Occipital lobe (tissue), 2 donors: ENCODE data around the gene ZNF544. TPM values are rescaled to one million over a fixed set of nuclear protein-coding genes. Genes with fewer than 3 reads are reported as not detected.

Source experiments
- DNase-seq: peaks from one replicate; lab custom pipeline; 2025; lab: John Stamatoyannopoulos, UW
- total RNA-seq: library from RNA; depleted of rRNA; stranded (reverse); fragments of >200 nt; gene quantifications from one replicate; pipeline ENCODE4 v1.2.3, GENCODE V29; 2014

Gene ZNF544
- 63.8 TPM for total RNA-seq

- peak; percentile 66 for DNase-seq
Measured at GRCh38 chr19:58228585-58229254, at the start of gene ZNF544. Gene ZNF544, plus strand, starts transcription at chr19:58228914. Its CDS starts 15,110 bp downstream, at chr19:58244024.

GRCh38 chr19:58181902-58182576 lies 46.7 kb upstream of the ZNF544 start:
- DNase-seq: no peak

- DNase-seq: no peak
Measured at GRCh38 chr19:58182577-58182988, 46.1 kb upstream of the ZNF544 start.

GRCh38 chr19:58182989-58183816 lies 45.5 kb upstream of the ZNF544 start, which contains the start of gene ZNF274:
Gene ZNF274, plus strand, starts transcription at chr19:58183061. Its CDS starts 905 bp downstream, at chr19:58183966.
- DNase-seq: peak; percentile 84

- DNase-seq: no peak
Measured at GRCh38 chr19:58183817-58184215, 44.9 kb upstream of the ZNF544 start.

GRCh38 chr19:58196901-58197616 lies 31.7 kb upstream of the ZNF544 start:
- DNase-seq: no peak

- no peak for DNase-seq
Measured at GRCh38 chr19:58203814-58204475, 24.8 kb upstream of the ZNF544 start.

- no peak for DNase-seq
Measured at GRCh38 chr19:58204566-58204965, 24.1 kb upstream of the ZNF544 start.

- DNase-seq: no peak
Measured at GRCh38 chr19:58209577-58209976, 19.1 kb upstream of the ZNF544 start.

GRCh38 chr19:58212336-58213074 lies 16.2 kb upstream of the ZNF544 start:
- no peak for DNase-seq

GRCh38 chr19:58213075-58213369 lies 15.7 kb upstream of the ZNF544 start:
- no peak for DNase-seq

GRCh38 chr19:58217069-58217481 lies 11.6 kb upstream of the ZNF544 start:
- DNase-seq: no peak

GRCh38 chr19:58217607-58218391 lies 10.9 kb upstream of the ZNF544 start:
- DNase-seq: no peak

- no peak for DNase-seq
Measured at GRCh38 chr19:58218899-58219298, 9.8 kb upstream of the ZNF544 start.

GRCh38 chr19:58227964-58228584 lies 640 bp upstream of the ZNF544 start:
- no peak for DNase-seq

GRCh38 chr19:58229255-58229639 lies 533 bp downstream of the ZNF544 start:
- DNase-seq: no peak

GRCh38 chr19:58237324-58237723 lies 8.6 kb downstream of the ZNF544 start:
- DNase-seq: no peak

GRCh38 chr19:58243351-58243750 lies 14.6 kb downstream of the ZNF544 start:
- no peak for DNase-seq

GRCh38 chr19:58248886-58249285 lies 20.2 kb downstream of the ZNF544 start:
- DNase-seq: no peak
